NCI-H446 (cell line): ENCODE results near the gene ZC3HAV1L.
"Not testable (repeated sequence)": the region's sequence is repeated elsewhere in the genome, so short reads cannot be mapped to it uniquely, and the experiment has no call there.

Source experiments
- DNase-seq, 2 experiments: peaks; one replicate each; lab custom pipeline; 2025; lab: John Stamatoyannopoulos, UW

ZC3HAV1L gene

GRCh38 chr7:139054101-139054500, 18.3 kb upstream of the ZC3HAV1L start:
- no peak for DNase-seq

GRCh38 chr7:139051655-139052054, 15.8 kb upstream of the ZC3HAV1L start:
- no peak for DNase-seq

GRCh38 chr7:139049936-139050335, 14.1 kb upstream of the ZC3HAV1L start:
- no peak for DNase-seq

GRCh38 chr7:139049111-139049510, 13.3 kb upstream of the ZC3HAV1L start:
- DNase-seq = no peak

- no peak for DNase-seq
Observed at GRCh38 chr7:139047970-139048369, 12.1 kb upstream of the ZC3HAV1L start.

- no peak for DNase-seq
Observed at GRCh38 chr7:139046143-139046542, 10.3 kb upstream of the ZC3HAV1L start.

- no peak for DNase-seq
Observed at GRCh38 chr7:139044813-139045794, 9.3 kb upstream of the ZC3HAV1L start.

- DNase-seq = no peak
Observed at GRCh38 chr7:139043823-139044812, 8.3 kb upstream of the ZC3HAV1L start.

- DNase-seq = no peak
Observed at GRCh38 chr7:139041378-139042085, 5.7 kb upstream of the ZC3HAV1L start.

GRCh38 chr7:139038691-139039090, 2.8 kb upstream of the ZC3HAV1L start:
- no peak for DNase-seq

- DNase-seq = no peak
Observed at GRCh38 chr7:139036901-139037300, 1.1 kb upstream of the ZC3HAV1L start.

GRCh38 chr7:139034855-139035585, 822 bp downstream of the ZC3HAV1L start:
- no peak for DNase-seq

- DNase-seq = no peak
Observed at GRCh38 chr7:139034336-139034735, 1.5 kb downstream of the ZC3HAV1L start.

- no peak for DNase-seq
Observed at GRCh38 chr7:139033346-139034114, 2.3 kb downstream of the ZC3HAV1L start.

GRCh38 chr7:139032473-139032872, 3.4 kb downstream of the ZC3HAV1L start:
- DNase-seq = no peak

- DNase-seq = no peak
Observed at GRCh38 chr7:139029353-139029752, 6.5 kb downstream of the ZC3HAV1L start.

- DNase-seq = no peak
Observed at GRCh38 chr7:139026551-139026950, 9.3 kb downstream of the ZC3HAV1L start.

GRCh38 chr7:139025861-139026260, 10.0 kb downstream of the ZC3HAV1L start:
- DNase-seq = not testable (repeated sequence)

- no peak for DNase-seq
Observed at GRCh38 chr7:139023076-139023475, 12.8 kb downstream of the ZC3HAV1L start.

- DNase-seq = no peak
Observed at GRCh38 chr7:139022286-139022685, 13.6 kb downstream of the ZC3HAV1L start.
